HG02588 (cell line): ENCODE measurements around the gene SH3RF3.

ENCODE experiments used
- ATAC-seq: cut with Tn5 transposase; IDR thresholded peaks from one replicate; pipeline ENCODE4 v1.9.1; 2021; ENCODE audit warnings: mild to moderate bottlenecking, moderate library complexity; ENCODE audit not compliant: unreplicated experiment

The SH3RF3 gene

DNA sequence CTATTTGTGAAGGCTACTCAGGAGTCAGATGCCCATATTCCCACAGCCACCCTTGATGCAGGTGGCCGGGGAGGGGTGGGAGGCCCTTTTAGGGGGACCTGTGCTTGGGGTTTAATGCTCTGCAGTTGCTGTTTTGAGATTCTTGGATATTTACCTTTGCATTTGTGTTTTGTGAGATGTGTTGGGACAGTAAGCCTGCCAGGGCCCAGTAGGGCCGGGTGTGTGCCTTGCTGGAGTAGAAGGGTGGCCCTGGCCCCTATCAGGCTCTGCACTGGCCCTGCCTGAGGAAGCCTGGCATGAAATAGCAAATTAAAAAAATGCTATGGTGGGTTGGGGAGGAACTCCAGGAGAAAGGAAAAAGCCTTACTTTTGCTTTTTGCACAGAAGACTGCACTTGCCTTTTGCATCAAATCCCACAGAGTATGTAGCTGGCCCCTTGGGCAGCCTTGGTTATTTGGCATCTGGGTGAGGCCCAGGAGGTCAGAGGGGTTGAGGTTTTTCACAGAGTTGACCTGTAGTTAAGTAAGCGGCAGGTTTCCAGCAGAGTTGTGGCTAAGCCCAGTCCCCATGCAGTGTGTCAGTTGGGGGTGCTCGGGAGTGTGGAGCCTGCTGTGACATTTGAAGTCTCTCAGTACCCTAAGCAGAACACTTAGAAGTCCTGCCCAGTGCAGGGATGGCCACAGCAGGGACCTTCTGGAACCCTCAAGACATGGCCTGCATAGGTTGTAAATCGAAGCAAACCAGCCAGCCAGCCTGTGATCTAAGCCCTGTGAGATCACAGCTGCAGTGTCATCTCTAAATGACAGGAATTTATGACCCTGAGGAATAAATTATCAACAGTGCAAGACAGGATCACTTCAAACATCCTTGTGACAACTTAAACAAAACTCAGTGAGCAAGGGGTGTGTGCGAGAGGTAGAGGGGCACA is 68.8 kb downstream of the SH3RF3 start:
- ATAC-seq = no peak

DNA sequence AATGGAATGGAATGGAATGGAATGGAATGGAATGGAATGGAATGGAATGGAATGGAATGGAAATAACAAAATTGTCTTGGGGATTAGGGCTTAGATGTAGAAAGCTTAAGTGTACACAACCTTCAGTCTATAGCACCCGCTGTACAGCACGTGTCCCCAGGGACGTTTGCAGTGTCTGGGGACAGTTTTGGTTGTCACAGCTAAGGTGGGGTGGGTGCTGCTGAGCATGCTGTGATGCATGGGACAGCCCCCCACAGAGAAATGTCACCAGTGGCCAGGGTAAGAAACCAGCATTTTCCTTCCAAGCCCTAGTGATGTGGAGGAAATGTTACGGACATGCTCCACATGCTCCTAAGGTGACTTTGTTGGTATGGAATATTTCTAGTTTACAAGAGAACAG is 70.8 kb downstream of the SH3RF3 start:
- ATAC-seq = no peak

DNA sequence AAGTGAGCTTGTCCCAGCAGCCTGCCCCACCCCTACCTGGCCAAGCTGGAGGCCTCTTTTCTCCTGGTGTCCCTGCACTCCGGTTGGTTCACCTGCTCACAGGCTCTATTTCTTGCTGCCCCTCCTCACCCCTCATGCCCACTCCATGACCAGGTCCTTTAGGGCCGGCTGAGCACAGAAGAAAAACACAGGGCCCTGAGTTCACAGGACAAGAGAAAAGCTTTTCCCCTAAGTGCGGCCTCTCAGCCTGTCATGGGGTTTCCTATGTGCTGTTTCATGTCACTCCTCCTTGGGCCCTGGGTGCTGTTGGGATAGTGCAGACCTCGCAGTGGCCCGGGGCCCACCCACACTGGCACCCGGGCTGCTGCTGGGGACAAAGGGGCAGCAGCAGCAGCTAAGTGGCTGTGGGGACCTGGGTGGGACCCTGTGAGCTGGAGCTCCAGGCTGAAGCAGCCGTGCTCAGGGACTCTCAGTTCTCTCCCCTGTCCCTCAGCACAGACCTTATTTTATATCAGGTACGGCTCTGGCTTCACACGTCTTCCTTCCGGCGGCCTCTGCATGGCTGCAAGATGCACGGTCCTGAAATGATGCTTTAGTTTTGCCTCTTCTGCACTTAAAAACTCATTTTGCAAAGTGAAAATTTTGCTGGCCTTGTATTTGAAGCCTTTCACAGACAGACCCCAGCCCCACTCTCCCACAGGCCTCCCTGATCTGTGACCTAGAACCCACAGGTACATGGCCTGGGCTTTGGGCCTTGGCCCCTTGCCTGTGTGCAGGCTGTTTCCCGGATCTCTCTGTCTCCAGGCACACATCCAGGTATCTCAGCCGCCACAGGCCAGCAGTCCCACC is 71.8 kb downstream of the SH3RF3 start:
- ATAC-seq = no peak

DNA sequence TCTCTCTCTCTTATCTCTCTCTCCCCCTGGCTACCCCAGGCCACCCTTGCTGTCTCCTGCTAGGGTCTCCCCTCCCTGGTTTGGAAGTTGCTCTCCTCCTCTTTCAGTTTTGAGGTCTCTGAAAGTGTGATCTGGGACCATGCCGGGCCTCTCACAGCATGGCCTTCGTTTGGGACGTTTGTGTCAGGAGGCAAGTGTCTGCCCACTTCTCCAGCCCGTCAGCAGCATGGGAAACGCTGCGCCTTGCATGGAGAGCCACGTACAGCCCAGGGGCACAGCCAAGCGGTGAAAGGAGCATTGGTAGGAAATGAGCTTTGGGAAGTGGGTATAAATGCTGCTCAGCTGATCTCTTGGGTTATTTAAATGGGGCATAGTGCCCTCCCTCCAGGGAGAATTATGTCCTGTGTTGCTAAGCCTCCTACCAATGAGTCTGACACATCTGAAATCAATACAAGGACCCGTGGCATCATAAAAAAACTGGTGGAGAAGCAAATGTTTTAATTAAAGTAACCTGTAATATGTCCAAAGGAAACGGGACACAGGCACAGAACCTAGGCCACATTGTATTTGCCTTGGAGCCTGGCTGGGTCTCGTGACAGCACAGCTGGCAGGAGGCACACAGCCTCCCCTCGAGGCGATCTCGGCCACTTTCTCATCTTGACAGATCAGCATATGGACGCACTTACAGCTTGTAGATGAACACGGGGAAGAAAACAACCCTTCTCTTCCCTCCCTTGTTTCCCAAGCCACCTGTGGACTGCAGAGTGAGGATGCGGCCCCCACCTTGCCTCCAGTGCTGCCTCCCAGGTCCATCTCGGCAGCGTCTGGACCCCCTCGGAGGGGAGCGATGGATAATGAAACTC is 72.7 kb downstream of the SH3RF3 start:
- ATAC-seq = no peak

DNA sequence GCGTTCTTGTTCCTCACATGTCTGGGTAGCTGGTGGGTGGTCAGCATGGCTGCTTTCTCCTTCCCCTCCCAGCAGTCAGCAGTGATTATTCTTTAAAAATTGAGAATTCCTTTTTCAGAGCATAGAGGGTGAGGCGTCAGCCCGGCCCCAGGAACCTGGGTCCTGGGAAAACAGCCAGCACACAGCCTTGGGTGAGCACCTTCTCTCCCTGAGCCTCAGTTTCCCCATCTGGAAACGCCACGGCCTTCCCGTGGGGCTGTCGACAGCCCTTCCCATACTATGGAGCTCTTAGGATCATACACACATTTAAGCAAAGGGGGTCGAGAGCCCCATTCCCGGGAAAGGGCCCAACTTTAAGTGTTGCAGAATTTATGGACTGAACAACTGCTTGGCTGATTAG is 73.5 kb downstream of the SH3RF3 start:
- ATAC-seq = no peak

DNA sequence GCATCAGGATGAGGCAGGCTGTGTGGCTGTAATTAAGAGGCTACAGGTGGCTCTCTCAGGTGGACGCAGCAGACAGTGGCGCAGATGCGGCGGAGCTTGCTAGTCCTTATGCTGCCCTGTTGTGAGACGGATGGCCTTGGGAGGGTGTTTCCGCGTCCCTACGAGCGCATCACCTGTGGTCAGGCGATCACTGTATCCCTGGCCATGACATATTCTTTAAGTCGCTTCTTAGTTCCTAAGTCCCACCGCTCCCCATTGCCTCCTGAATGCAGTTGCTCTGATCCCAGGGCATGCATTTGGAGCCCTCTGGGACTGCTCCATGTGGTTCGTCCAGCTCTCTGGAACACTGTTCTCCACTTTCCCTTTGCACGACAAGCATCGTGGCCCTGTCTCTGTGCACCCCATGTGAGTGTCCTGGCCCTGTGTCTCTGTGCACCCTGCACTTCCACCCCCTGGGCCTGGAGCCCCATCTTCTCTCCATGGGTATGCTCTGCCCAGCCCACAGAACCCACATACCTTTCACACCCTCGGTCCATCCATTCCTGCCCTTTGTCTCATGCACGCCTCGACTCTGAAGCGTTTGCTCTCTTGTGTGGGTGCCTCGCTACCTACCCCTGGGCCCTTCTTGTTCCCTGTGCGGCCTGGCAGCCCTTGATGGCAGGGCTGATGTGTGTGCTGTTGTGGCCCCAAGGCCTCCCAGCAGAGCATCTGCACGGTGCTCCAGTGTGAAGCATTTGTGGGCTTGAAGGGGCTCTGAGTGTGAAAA is 74.4 kb downstream of the SH3RF3 start:
- ATAC-seq = no peak

DNA sequence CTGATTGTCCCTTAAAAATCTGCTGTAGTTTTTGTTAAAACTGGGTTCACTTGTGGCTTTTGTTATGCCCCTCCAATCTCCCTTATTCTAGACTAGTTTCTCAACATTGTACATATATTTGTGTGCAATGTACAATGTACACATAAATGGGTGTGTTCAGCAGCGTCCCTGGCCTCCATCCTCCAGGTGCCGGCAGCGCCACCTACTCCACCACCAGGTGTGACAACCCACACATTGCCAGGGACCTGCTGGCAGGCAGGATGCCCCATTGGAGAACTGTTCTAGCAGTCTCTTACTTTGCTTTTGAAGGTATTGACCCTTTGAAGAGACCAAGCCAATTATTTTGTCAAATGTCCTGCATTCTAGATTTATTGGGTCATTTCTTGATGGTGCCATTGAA is 75.4 kb downstream of the SH3RF3 start:
- no peak for ATAC-seq

DNA sequence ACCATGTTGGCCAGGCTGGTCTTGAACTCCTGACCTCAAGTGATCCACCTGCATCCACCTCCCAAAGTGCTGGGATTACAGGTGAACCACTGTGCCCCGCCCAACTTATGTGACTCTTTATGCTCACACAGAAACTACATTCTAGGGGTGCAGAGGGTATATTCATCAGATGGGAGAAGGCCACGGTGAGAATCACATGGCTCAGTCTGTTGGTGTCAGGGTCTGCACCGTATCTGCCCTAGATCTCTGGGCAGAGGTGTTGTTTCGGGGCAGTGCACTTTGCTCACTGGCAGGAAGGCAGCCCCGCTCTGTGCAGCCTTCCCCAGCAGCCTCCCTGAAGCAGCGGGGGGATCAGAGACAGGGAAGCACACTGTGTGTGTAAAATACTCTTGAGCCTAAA is 76.4 kb downstream of the SH3RF3 start:
- ATAC-seq = no peak

DNA sequence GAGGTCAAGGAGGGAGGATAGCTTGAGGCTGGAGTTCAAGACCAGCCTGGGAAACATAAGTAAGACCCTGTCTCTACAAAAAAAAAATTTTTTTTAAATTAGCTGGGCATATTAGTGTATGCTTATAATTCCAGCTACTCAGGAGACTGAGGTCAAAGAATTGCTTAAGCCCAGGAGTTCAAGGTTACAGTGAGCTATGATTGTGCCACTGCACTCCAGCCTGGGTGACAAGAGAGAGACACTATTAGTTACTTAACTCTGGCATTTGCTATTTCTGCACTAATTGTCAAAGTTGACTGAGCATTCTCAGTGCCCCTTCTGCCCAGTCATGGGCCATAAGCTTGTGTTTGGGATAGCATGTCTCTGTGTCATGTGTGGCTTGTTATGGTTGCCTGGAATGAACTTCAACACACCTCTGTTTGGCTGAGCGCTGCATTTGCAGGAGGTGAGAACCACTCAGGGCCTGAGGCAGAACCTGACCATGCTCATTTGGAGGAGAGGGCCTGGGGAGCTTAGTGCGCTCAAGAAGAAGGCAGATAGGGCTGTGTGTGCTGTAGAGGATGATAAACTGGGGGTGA is 77.7 kb downstream of the SH3RF3 start:
- ATAC-seq = no peak

DNA sequence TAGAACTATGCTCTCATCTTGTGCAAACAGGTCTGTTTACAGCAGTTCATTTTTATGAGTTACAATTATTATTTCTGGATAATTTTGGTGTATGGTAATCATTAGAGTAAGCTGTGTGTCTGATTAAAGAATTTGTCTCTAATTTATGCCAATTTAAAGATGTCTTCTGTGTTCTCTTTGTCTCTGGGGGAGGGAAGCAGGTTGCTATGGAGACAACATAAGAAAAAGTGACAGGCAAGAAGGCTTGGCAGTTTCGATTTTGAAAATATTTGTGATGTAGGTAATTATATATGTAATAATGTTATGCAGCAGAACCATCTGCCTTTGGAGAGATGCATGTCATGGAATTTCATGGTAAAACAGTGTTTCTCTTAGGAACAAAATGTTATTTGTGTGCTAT is 78.2 kb downstream of the SH3RF3 start:
- ATAC-seq = no peak

DNA sequence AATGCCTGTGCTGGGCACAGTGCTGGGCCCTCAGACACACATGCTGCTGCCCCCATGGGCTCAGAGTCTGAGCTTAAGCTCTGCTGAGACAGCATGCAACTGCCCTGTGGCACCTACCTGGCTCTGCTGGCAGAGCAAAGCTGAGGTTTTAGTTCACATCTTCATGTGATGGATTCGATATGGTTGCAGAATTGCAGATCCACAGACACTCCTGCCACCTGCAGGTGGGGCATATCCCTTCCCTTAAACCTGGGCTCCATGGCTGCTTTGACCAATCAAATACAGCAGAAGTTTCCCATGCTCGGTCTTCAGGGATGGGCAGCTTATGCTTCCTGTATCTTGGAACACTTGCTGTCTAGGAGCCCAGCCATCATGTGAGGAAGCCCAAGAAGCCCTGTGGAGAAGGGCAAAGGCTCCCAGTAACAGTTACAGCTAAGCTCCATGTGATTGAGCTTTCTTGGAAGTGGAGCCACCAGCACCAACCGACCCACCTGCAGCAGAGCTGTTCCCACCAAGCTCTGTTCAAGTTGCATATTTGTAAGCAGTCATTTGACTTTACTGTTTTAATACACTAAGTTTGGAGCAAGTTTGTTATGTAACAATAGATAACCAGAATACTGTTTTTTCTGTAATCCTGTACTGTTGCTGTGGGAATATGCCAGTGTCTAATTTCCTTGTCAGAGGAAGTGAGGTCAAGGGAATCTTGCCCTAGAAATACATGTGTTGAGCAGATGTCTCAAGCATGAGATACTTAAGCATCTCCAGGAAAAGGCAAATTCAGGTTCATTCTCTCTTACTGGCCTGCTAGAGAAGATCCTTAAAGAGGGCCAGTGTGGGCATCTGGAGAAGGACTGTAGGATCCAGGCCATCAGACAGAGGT is 79.3 kb downstream of the SH3RF3 start:
- no peak for ATAC-seq

DNA sequence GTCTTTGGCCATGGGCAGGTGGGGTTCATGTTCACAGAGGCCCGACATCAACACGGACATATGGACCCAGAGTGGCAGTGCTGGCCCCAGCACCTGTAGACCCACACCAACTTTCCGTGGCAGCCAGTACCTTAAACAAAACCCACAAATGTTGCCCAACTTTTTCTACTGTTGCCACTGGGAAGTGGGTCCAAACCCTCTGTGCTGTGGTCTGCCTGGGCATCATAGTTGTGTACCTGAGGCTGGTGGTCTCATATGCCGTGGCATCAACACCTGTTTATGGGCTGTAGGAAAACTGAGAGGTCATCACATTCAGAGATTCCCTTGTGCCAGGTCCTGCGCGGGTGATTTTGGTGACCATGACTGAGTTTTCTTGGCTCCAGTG is 79.9 kb downstream of the SH3RF3 start:
- ATAC-seq = no peak

DNA sequence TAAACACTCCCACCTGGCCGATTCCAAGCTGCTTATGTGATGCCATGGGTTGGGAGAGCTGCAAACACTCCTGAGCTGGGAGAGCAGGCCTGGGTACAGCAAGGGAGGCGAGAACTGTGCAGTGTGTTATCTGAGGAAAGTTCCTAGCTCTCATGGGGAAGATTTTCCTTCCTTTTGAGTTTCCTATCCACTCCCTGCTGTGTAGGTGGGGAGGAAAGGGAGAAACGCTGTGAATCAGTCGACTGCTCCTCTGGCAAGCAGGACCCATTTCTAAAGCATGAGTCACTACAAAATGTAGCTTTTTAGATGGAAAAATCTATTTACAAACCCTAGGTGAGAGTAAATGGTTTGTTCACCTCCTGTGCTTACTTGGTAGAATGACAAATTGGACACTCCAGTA is 80.4 kb downstream of the SH3RF3 start:
- ATAC-seq = no peak

DNA sequence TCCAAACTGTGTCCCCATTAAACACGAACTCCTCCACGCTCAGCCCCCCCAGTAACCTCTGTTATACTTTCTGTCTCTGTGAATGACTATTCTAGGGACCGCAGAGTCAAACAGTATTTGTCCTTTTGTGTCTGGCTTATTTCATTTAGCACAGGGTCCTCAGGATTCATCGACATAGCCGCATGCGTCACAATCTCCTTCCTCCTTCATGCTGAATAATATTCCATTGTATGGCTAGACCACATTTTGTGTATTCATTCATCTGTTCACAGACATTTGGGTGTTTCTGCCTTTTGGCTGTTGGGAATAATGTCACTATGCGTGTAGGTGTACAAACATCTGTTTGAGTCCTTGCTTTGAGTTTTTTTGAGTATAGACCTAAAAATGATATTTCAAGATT is 80.9 kb downstream of the SH3RF3 start:
- no peak for ATAC-seq

DNA sequence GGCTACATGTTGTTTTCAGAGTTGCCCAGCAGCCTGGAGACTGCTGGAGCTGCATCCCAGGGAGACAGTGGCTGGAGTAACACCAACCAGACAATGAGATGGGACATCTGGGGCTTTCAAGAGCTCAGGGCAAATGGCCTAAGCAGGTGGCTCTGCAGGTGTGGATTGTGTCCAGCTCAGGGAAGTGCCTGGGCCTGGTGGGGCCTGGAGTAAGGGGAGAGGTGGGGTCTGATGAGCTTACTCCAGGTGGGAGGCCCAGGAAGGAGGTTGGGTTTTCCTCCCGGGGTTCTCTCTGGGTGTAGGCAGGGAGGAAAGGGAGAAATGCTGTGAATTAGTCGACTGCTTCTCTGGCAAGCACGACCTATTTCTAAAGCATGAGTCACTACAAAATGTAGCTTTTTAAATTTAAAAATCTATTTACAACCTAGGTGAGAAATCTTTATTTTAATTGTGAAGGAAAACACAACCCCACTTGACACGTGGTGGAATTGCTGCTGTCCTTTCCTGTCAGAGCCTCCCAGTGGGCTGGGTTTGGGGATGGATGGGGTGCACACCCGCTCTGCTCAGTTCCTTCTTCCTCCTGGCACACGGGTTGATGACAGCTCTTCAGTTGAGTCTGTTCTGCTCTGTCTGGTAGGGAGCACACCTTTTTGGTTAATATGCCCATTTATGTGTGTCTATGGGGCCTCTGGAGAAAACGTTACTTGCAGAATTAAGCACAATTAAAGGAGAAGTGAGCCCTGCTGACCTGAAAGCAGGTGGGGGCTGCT is 81.6 kb downstream of the SH3RF3 start:
- no peak for ATAC-seq

DNA sequence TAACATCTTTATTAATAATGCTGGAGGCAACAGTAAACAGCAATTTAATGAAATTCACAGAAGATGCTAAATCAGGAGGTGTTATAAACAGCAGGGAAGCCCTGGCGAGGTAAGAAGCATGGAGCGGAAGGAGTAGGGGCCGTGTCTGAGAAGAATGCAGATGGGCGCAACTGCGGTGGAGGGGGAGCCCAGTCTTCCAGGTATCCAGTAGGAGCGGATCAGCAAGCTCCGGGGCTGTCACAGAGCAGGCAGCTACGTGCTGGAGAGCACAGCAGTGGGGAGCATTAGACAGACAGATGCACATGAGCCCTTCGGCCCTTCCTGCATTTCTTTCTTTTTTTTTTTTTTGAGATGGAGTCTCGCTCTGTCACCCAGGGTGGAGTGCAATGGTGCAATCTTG is 82.3 kb downstream of the SH3RF3 start:
- ATAC-seq = no peak

DNA sequence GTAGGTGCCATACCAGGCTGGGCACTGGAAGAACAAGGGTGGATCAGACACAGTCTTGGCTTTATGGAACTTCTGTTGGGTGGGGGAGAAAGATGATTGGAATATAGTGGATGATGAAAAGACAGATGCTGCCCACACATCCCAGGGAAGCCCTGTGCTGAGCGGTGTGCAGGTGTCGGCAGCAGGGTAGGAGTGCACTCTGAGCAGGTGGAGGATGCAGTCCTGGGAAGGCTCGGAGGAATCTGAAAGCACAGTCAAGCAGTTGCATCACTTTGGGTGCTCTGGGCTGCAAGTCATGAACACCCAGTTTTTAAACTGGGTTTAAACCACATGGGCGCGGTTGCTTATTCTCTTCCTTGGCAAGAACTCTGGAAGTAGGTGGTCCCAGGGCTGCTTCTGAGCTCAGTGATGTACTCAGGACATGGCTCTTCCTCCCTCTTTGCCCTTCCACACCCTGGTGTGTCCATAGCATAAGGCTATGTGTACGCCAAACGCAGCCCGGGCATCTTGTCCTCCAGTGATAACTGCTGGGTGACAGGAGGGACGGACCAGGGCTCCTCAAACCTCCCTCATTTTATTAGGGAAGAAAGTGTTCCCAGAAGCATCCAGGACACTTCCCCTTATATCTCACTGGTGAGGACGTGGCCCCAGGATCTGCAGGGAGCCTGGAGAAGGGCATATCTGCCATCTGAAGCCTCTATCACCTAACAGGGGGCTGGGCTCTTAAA is 84.0 kb downstream of the SH3RF3 start:
- no peak for ATAC-seq
